Activated T-helper 9 cell treated with anti-CD3 and anti-CD28 coated beads, Interleukin-2, amount 50 U/mL, for 16 hours (primary cell): ENCODE measurements around the gene PRKCA.

Experiments used
- DNase-seq: peaks from one replicate; pipeline ENCODE4 v3.0.0-alpha.2; 2020; ENCODE audit warnings: low read depth

The PRKCA gene

DNA sequence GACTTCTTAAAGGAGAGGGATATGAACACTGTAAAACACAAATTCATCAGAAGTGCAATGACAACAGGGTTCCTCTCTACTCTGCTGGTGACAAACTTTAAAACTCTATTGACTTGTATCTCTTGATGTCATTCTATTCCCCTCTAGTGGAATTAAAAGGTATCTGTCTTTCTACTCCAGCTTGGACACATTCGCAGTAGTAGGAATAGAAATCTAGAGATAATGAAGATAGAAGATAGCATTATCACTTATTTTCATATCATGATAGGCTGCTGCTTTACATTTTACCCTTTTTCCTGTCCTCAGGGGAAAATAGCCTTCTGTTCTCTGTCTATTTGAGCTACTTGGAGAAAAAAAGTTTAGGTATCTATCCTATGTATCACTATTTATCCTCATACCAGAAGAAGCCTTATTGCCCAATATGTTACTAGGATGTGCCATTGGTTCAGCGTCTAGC lies 322.9 kb downstream of the PRKCA start:
- no peak for DNase-seq

DNA sequence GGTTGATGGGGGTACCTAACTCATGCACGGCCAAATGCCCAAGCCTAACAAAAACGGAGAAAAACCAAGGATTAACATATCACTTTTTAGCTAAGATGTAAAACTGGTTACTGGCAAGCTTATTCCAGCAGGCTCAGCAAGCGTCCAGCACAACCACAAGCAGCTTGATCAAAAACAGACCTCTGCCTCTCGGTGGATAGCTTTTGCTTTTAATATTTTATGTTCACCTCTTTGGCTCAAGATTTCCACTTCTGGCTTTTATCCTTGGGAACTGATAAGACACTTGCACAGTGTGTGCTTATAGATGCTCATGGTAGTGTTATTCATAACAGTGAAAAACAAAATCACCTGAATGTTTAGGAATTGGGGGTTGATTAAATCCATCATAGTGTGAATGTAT lies 325.6 kb downstream of the PRKCA start:
- DNase-seq, result no peak

DNA sequence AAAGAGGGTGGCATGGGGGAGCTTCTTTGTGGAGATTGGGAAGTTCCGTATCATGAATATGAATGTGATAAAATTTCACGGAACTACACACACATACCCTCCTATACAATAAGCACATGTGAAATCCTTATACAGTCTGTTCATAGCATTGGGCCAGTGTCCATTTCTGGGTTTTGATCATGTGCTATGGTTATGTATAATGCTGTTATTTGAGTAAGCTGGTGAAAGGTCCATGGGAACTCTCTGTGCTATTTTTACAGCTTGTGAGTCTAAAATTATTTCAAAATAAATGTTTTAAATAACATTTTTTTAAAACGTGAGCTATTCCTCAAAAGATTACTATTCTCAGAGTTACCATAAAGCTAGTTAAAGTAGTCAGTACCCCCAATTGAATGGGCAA lies 327.3 kb downstream of the PRKCA start:
- DNase-seq, result no peak

DNA sequence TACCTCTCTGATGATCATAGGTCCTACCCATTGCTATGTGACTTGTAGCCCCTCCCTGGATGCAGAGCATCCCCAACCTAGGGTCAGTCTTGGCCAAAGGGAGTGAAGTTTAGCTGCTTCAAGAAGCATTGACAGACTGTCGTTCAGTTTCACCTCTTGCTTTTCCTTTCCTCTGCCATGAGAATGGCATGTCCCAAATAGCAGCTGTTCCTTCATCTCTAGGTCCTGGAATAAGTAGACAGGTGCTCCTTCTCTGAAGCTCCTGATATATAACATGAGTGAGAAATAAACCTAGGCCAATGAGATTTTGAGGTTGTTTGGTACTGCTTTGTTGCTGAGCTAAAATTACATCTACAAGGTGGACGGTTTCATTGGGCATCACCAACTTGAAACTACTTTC lies 328.0 kb downstream of the PRKCA start:
- no peak for DNase-seq

DNA sequence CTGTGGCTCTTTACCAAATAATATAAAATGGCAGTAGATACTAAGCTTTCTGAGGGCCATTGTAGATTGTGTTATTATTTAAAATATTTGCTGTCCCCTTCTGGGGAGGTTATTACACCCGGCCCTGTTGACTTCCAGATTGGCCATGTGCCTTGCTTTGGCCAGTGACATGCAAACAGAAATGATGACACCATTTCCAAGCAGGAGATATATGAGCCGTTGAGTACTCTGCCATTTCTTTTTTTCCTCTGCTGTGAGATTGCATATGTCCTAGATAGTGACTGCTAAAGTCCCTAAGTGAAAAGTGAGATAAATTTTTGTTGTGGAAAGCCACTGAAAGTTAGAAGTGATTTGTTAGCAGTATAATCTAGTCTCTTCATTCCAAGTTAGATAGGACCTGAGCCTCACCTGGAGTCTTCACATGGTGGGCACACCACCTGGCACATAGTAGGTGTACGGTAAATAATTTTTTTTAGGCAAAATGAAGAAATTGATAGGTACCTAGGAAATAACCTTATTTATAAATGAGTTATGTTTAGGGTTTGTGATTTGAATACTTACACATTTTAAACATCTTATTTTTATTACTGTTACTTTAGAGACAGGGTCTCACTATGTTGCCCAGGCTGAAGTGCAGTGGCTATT lies 328.5 kb downstream of the PRKCA start:
- DNase-seq, result no peak

DNA sequence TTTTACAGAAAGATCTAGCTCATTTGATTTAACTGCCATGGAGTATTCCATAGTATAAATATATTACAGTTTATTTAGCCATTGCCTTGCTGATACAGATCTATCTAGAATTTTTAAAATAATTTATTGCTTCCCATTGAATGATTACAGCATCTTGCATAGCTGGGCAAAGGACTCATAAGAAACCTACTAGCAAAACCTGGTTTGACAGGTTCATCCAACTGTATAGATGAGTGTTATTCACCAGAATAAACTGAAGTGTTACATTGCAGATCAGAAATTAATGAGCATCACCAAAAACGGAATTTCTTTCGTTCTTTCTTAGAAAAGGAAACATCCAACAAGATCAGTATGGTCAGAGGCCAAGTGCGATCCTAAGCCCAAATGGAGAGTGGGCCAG lies 330.3 kb downstream of the PRKCA start:
- no peak for DNase-seq

DNA sequence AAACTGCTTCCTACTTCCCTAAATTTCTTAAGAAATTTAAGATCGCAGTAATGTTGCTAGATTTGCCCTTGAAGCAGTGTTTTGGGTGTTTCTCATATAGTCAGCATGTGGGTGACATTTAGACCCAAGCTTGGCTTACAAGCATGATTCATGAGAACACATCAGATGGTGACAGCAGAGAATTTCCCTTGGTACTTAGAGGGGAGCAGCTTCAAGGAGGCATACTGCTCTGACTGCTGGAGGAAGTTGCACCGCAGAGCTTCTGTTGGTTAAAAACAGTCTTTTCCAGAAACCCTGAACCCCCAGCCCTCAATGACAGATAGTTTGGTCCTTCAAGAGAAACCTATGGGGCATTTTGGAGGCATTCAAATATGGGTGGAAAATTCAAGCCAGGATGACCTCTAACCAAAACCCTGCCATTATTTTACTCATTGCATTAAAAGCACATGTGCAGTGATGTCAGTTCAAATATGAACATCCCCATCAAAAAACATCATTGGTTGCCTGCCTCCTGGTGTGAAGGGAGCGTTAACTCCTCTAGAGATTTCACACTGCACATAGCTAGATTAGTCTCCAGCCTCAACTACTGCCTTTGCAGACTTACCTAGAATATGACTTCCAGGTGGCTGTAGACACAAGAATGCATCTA lies 331.0 kb downstream of the PRKCA start:
- DNase-seq, result no peak

DNA sequence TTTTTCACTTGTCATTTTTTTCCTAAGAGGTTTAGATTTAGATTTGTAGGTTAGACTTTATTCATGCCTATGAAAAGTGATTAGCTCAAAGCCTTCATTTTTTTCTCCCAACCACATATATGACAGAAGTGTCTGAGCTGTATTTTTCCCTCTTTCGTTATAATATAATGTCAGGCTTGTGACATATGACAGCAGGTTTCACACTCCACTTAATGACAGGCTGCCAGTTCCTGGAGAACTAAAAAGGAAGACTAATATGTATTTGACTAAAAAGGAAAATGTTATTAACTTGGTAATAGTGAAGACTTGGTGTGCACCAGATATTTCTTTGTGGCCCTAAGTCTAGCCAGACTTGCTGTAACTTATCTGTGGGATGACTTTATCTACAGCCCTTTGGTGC lies 331.8 kb downstream of the PRKCA start:
- no peak for DNase-seq

DNA sequence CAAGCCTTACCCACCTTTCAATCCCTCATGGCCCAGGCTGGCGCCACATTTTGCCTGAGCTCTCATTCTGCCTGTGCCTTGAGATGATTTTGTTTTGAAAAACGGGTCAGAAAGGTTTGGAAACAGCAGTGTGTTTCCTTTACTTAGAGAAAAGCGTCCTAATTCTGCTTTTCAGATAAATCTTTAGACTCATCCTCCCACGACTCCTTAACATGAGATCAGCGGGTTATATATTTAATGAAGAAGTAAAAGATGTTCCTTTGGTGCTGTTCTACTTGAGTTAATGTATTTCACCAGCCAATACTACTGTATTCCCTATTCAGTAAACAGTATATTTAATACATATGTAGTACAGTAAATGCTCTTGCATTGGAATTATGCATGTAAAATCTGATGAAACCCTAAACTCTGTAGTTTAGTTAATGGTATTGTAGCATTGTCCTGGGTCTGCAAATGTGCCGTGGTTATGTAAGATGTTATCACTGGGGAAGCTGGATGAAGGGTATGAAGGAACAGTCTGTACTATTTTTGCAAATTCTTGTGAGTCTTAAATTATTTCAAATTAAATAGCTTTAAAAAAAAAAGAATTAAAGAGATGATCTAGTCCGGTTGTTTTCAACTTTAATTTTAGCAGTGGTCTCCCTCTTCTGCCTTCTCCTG lies 333.1 kb downstream of the PRKCA start:
- DNase-seq, result no peak

DNA sequence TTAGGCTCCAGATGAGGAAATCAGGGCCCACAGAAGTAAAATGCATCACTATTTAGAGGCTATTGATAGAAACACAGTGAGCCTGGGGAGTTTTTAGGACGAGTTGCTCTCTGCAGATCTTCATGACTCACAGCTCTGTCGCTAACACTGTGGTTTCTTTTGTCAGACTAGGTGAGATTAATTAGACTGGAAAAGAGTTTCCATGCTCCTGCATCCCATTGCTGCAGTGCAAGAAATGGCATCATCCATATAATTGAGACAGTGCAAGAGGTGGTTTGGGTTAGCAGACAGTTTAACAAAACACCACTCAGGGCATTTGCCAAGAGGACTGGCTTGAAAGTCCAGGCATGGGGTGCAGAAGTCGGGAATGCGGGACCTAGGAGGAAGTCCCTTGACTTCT lies 333.7 kb downstream of the PRKCA start:
- DNase-seq, result no peak

DNA sequence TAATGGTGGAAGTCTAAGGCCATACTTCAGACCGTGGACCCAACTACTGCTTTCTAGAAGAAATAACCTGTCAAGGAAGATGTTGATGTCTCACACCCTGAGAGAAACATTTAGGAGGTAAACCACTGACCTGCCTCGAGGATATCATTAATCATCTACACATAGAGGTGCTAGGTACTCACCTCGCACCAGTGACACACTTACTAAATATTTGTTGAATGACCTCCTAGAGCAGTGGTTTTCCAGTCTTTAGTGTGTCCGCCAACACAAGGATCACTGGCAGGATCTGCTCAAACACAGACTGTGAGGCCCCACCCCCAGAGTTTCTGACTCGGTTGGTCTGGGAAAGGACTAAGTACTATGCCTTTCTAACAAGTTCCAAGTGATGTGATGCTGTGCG lies 335.1 kb downstream of the PRKCA start:
- no peak for DNase-seq

DNA sequence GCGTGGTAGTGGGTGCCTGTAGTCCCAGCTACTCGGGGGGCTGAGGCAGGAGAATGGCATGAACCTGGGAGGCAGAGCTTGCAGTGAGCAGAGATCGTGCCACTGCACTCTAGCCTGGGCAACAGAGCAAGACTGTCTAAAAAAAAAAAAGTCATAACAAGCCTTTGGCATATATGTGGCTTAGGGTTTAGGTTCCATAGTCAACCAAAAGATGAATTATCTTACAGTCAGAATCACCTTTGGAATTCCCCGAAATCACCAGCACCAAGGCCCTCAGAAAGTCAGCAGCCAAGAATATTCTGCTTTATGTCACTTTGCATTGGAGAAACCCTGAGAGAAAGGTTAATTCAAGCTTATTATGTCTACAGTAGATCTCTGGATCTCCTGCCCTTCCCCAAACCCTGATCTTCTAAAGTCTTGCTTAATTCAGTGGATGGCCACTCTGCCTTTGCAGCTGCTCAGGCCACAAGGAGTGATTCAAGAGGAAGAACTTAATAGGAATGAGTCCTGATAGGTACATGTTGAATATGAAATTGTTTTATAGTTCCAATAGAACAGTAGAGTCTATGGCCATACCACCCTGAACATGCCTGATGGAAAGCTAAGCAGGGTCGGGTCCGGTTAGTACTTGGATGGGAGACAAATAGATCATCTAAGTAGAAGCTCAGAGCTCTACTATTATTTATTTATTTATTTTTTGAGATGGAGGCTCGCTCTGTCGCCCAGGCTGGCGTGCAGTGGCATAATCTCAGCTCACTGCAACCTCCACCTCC lies 336.5 kb downstream of the PRKCA start:
- no peak for DNase-seq

DNA sequence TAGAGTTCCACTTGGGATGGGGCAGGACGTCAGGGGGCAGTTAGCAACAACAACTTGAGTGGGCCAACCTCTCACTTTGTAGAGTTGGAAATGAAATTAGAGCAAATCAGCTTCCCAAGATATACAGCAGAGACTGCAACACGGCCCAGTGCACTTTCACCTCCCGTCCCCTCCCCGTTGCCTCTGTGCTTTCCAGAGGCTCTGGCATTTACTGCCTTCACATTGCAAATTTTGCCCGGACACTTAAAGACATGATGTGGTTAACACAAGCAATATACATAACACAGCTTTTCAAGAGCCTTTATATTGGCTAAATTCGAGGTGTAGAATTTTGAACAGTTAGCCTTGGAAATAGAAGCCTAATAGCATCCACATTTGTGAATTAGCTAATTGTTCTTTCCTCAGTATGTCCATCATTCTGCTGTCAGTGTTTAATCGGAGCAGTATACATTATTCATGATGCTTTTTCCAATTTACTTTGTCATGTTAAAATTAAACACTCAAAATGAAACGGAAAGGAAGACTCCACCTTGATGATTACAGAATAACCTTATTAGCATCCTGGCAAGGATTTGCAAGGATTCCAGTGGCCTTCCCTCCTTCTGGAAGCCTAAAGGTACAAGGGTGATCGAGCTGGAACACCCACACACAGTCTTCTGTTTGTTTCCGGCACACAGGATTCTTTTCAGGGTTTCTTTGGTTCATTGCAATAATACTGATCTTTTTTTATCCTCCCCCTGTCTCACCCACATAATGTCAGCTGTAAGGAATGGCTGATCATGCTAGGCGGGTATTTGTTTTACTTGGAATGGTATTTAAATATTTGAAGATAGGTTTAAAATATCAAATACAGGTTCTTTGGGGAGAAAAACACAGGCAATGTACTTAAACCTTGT lies 341.6 kb downstream of the PRKCA start:
- no peak for DNase-seq

DNA sequence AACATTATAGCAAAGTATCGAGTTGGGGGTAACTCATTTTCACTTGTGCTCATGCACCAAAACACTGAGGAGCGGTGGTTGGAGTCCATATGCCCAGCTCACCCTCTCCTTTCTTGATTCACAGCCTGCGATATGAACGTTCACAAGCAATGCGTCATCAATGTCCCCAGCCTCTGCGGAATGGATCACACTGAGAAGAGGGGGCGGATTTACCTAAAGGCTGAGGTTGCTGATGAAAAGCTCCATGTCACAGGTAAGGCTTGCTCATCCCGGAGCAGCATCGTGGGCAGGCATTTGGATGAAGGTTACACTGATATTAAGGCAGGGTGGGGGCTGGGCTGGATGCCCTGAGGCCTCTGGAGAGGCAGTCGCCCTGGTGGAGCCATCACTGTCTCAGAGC lies 342.8 kb downstream of the PRKCA start:
- DNase-seq, result no peak

DNA sequence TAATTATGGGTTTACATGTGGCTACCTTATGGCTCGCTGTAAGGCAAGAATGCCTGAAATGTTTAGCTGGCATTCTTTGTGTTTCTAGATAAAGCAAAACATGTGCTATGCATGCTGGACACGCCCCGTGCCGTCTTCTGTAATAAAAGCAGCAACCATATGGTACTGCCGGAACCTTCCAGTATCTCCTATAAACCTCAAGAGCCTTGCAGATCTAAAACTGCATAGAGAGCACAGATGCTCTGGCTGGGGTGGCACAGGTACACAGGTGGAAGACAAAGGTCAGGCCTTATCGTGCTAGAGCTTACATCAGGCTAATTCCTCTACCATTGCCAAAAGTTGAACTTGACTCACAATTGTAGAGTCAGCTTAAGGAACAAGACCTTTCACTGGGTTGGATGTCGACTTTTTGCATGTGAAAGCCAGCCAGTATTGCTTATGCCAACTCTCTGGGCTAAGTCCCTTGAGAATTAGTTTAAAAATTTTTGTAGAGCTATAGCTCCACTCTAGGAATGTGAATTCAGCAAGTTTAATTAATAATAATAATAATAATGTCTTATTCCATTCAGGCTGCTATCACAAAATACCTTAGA lies 345.1 kb downstream of the PRKCA start:
- no peak for DNase-seq

DNA sequence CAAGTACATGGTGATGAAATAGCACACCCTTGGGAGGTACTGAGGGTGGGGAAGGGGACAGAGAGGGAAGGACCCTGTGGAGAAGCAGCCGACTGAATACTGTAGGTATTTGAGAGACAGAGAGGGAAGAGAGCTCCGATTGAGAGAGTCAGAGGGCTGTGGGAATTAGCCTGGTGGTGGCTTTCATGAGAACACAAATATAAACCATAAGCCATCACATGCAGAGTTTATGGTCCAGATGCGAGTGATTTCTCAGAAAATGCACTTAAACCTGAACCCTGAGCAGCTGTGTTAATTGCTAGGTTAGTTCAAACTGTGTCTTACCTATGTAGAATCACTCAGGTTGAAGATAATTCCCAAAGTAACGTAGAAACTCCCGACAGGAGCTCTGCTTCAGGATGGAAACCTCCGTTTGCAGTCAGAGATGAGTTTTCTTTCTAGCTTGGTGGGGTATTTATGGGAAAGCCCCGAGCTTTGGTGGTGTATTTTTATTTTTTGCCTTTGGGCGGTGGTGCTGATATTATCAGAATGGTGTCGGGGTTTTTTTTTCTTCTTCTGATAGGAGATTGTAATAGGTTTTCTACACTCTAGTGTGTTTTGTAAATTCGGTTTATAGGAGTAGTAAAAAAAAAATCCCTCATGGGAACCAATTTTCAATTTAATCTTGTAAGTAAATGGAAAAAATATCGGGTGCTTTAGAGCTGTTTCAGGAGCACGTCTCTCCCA lies 347.6 kb downstream of the PRKCA start:
- no peak for DNase-seq

DNA sequence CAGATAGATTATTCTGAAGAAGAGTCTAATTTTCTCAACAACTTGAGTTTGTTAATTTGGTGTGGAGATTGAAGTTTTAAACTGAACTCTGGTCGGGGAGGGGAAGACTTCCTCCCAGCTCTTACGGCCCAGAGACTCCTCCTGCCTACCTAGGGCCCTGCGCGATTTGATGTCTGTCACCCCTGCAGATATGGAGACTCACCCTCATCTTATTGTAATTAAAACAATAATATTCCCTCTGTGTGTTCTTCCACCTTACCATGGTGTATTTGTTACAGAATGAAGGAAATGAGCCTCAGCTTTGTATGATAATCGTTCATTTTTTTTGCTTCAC lies 348.1 kb downstream of the PRKCA start:
- no peak for DNase-seq

DNA sequence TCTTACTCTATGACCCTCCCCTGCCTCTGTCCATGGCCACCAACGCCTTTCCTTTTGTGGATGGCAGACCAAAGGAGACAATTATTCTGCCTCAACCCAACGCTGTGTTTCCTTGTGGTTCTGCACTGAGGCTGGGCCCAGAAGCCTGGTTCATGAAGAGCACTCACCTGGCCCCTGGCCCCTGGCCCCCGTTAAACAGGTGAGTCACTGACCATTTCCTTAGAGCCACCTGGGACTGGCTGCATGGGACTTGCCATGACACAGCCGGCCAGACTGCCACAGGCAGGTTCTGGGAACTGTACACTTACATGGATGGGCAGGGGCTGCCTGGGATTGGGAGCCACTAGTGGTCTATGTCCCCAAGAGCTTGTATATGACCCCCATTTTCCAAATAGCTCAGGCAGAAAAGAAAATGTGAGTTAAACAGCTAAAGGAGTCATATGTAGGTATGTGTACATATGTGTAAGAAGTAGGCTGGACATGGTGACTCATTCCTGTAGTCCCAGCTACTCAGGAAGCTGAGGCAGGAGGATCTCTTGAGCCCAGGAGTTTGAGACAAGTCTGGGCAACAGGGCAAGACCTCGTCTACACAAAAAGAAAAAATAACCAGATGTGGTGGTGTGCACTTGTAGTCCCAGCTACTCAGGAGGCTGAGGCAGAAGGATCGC lies 350.6 kb downstream of the PRKCA start:
- DNase-seq, result no peak

DNA sequence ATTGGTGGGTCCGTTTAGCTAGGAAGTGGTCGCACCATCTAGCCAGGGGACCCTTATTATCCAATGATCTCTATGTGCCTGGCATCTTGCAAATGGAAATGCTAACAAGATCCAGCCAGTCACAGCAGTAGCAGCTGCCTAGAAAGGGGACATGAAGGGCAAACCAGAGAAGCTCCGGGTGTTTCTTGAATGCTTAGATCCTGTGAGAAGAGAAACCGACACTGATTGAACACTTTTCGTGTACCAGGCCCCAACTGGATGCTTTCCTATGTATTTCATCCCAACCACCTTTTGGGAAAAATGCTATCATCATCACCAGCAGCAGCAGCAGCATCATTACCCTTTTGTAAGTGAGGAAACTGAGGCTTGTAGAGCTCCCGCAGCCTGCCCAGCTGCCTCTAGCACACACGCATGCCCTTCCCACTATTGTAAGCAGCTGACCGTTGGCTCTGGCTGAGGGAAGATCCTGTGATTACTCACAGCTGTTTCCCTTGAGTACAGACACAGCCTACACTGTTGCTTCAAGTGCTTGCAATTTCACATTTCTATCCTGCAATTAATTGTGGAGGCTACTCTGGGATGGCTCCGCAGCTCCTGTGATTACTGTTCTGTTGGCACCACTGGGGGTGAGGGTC lies 351.8 kb downstream of the PRKCA start:
- no peak for DNase-seq

DNA sequence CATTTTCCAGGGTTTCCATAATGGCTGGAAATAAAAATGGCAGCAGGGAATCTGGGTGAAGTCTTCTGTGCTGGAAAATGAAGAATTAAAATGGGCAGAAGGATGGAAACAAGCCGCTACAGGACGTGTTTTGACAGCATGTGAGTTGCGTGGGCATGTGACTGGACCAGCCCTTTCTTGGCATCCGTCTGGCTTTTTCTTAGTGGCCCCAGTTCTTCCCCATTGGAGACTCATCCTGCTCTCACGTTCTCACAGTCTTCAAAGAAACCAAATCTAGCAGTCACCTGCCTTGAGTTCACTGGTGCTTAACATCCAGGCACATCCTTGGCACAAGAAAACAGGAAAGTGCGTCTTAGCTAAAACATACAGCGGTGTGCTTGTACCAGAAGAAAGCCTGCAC lies 352.4 kb downstream of the PRKCA start:
- DNase-seq, result no peak
